Right lung (tissue), 5 donors: ENCODE data around the gene MYL12A. TPM values are rescaled to one million over a fixed set of nuclear protein-coding genes. Genes with fewer than 3 reads are reported as not detected.
"Not testable (repeated sequence)": the region's sequence is repeated elsewhere in the genome, so short reads cannot be mapped to it uniquely, and the experiment has no call there.

Source experiments
- DNase-seq, 2 donors: peaks; one replicate each; pipeline ENCODE4 v3.0.0-alpha.2; 2013
- polyA plus RNA-seq, 5 donors: library from polyadenylated mRNA; unstranded; fragments of 120-200 nt; gene quantifications; one replicate each; pipeline versions ENCODE4 v1.2.1 to v1.2.3, GENCODE V29; 2013; ENCODE audit warnings: inconsistent platforms in 1 of 5, low replicate concordance in 1 of 5; ENCODE audit not compliant: insufficient read length in 5 of 5, insufficient read depth in 1 of 5

The MYL12A gene
- polyA plus RNA-seq, 5 donors = 325 to 409 (median 356) TPM

GRCh38 chr18:3251249-3251962, 3.8 kb downstream of the MYL12A start:
- DNase-seq = no peak

GRCh38 chr18:3251963-3252277, 4.3 kb downstream of the MYL12A start:
- no peak for DNase-seq

- DNase-seq = no peak
Observed at GRCh38 chr18:3252843-3253242, 5.2 kb downstream of the MYL12A start.

GRCh38 chr18:3254725-3255124, 7.1 kb downstream of the MYL12A start:
- no peak for DNase-seq

- DNase-seq = no peak
Observed at GRCh38 chr18:3255611-3256165, 8.1 kb downstream of the MYL12A start.

GRCh38 chr18:3256693-3257626, 9.4 kb downstream of the MYL12A start:
- DNase-seq = no peak

GRCh38 chr18:3257627-3258120, 10.1 kb downstream of the MYL12A start:
- no peak for DNase-seq

- DNase-seq = no peak
Observed at GRCh38 chr18:3260995-3261372, 13.4 kb downstream of the MYL12A start.

- DNase-seq = peak; percentile 83 to 89
Observed at GRCh38 chr18:3261373-3262233, 14.0 kb downstream of the MYL12A start, which contains the start of gene MYL12B. MYL12B (plus strand) TSS chr18:3262133; CDS start chr18:3272899, 10,766 bp downstream.

- peak; percentile 26 to 27 for DNase-seq
Observed at GRCh38 chr18:3262234-3263131, 14.9 kb downstream of the MYL12A start.

GRCh38 chr18:3263132-3263700, 15.6 kb downstream of the MYL12A start:
- no peak for DNase-seq

GRCh38 chr18:3264362-3264761, 16.8 kb downstream of the MYL12A start:
- DNase-seq = no peak

GRCh38 chr18:3265564-3266033, 18.0 kb downstream of the MYL12A start:
- no peak for DNase-seq

- DNase-seq = no peak
Observed at GRCh38 chr18:3266062-3266608, 18.5 kb downstream of the MYL12A start.

- no peak for DNase-seq
Observed at GRCh38 chr18:3268306-3268705, 20.7 kb downstream of the MYL12A start.

GRCh38 chr18:3269241-3269913, 21.8 kb downstream of the MYL12A start:
- DNase-seq = no peak

GRCh38 chr18:3269914-3270299, 22.3 kb downstream of the MYL12A start:
- DNase-seq = no peak

GRCh38 chr18:3273042-3273441, 25.4 kb downstream of the MYL12A start:
- DNase-seq = no peak

- not testable (repeated sequence) for DNase-seq
Observed at GRCh38 chr18:3277643-3278213, 30.1 kb downstream of the MYL12A start.
